HepG2 (cell line): ENCODE data around the gene FBXL2. TPM values are rescaled to one million over a fixed set of nuclear protein-coding genes. Genes with fewer than 3 reads are reported as not detected.
A peak's percentile ranks its signal among the peaks of the same experiment; 100 is the strongest.

Experiments used
- HDAC2 ChIP-seq: sonication (generic); formaldehyde crosslinking; IDR thresholded peaks from 2 replicates; pipeline ENCODE4 v1.4.0; 2020; ENCODE audit warnings: missing genetic modification reagents
- KAT8 ChIP-seq: IDR thresholded peaks from 2 replicates; pipeline ENCODE4 v1.6.1; 2016; ENCODE audit warnings: missing genetic modification reagents, missing compliant biosample characterization
- MAZ ChIP-seq, 2 experiments: sonication (generic) in 1 of 2; formaldehyde crosslinking in 1 of 2; IDR thresholded peaks; 2 replicates each; pipeline versions ENCODE4 v1.5.0 to v1.6.1; 2012 to 2020; ENCODE audit warnings: low read depth in 2 of 2, mild to moderate bottlenecking in 2 of 2, borderline replicate concordance in 1 of 2, improper control_type of control experiment in 1 of 2, low read length in 1 of 2, missing genetic modification reagents in 1 of 2, moderate library complexity in 1 of 2
- MEIS1 ChIP-seq: sonication (generic); formaldehyde crosslinking; IDR thresholded peaks from 2 replicates; pipeline ENCODE4 v1.9.0; 2021; ENCODE audit warnings: mild to moderate bottlenecking, missing genetic modification reagents, moderate library complexity, borderline replicate concordance
- NR2F6 ChIP-seq, 2 experiments: IDR thresholded peaks; 2 replicates each; pipeline ENCODE4 v1.6.1; 2016; ENCODE audit warnings: antibody characterized with exemption in 1 of 2, mild to moderate bottlenecking in 1 of 2
- ZNF547 ChIP-seq: sonication (generic); formaldehyde crosslinking; IDR thresholded peaks from 2 replicates; pipeline ENCODE4 v1.5.1; 2020; ENCODE audit warnings: mild to moderate bottlenecking, missing genetic modification reagents
- ZNF75D ChIP-seq: sonication (generic); formaldehyde crosslinking; IDR thresholded peaks from 2 replicates; pipeline ENCODE4 v1.8.1; 2023; ENCODE audit warnings: missing genetic modification reagents, mild to moderate bottlenecking, borderline replicate concordance
- ZNF772 ChIP-seq: sonication (generic); formaldehyde crosslinking; IDR thresholded peaks from 2 replicates; pipeline ENCODE4 v1.5.0; 2020; ENCODE audit warnings: mild to moderate bottlenecking, missing genetic modification reagents
- ZNF781 ChIP-seq: sonication (generic); formaldehyde crosslinking; IDR thresholded peaks from 2 replicates; pipeline ENCODE4 v1.5.1; 2020; ENCODE audit warnings: borderline replicate concordance, mild to moderate bottlenecking, missing genetic modification reagents; ENCODE audit errors: not compliant biosample characterization
- ZSCAN12 ChIP-seq: sonication (generic); formaldehyde crosslinking; IDR thresholded peaks from 2 replicates; pipeline ENCODE4 v1.9.0; 2021; ENCODE audit warnings: mild to moderate bottlenecking, missing genetic modification reagents
- polyA plus RNA-seq, 8 experiments: library from polyadenylated mRNA; depleted of rRNA in 3 of 8; stranded (reverse) in 7 of 8; unstranded in 1 of 8; fragments of >200 nt; fragmentation: Illumina TruSeq in 4 of 8; extraction: Trizol in 4 of 8; gene quantifications; 2 replicates each; pipeline versions ENCODE4 v1.2.1 to v1.2.3, GENCODE V29; 2011 to 2016; ENCODE audit warnings: low read depth in 4 of 8, missing spikeins in 1 of 8, mixed read lengths in 1 of 8; ENCODE audit not compliant: insufficient read depth in 1 of 8
- total RNA-seq, 5 experiments: library from RNA; depleted of rRNA; stranded (reverse); fragments of >200 nt; fragmentation: Illumina TruSeq; extraction: Trizol; gene quantifications; 2 replicates each; pipeline ENCODE4 v1.2.3, GENCODE V29; 2016; ENCODE audit warnings: low read depth in 1 of 5
- TF ChIP-seq, protein P1 (sequence below): sonication (generic); formaldehyde crosslinking; IDR thresholded peaks from 2 replicates; pipeline ENCODE4 v1.4.0; 2020; ENCODE audit warnings: missing genetic modification reagents
- TF ChIP-seq, protein P2 (sequence below): sonication (generic); IDR thresholded peaks from 2 replicates; pipeline ENCODE4 v1.6.1; 2016; ENCODE audit warnings: low read depth, borderline replicate concordance
- TF ChIP-seq, protein P3 (sequence below): sonication (generic); formaldehyde crosslinking; IDR thresholded peaks from 2 replicates; pipeline ENCODE4 v1.4.0; 2020; ENCODE audit warnings: mild to moderate bottlenecking, missing genetic modification reagents
- TF ChIP-seq, protein P4 (sequence below): sonication (generic); formaldehyde crosslinking; IDR thresholded peaks from 2 replicates; pipeline ENCODE4 v1.5.0; 2020; ENCODE audit warnings: missing genetic modification reagents
- TF ChIP-seq, protein P5 (sequence below): sonication (generic); formaldehyde crosslinking; IDR thresholded peaks from 2 replicates; pipeline ENCODE4 v1.9.0; 2021; ENCODE audit warnings: missing genetic modification reagents, borderline replicate concordance
- TF ChIP-seq, protein P6 (sequence below): sonication (generic); formaldehyde crosslinking; IDR thresholded peaks from 2 replicates; pipeline ENCODE4 v1.4.0; 2020; ENCODE audit warnings: mild to moderate bottlenecking, missing genetic modification reagents, borderline replicate concordance
- TF ChIP-seq, protein P7 (sequence below): sonication (generic); formaldehyde crosslinking; IDR thresholded peaks from 2 replicates; pipeline ENCODE4 v1.8.0; 2022; ENCODE audit warnings: mild to moderate bottlenecking, missing genetic modification reagents, borderline replicate concordance

Gene FBXL2
- total and polyA plus RNA-seq, 2 of the 13 experiments (the other 11 are each of a cell fraction or from before 2014, with no cell fraction given) = 1.8 to 5.0 TPM

DNA sequence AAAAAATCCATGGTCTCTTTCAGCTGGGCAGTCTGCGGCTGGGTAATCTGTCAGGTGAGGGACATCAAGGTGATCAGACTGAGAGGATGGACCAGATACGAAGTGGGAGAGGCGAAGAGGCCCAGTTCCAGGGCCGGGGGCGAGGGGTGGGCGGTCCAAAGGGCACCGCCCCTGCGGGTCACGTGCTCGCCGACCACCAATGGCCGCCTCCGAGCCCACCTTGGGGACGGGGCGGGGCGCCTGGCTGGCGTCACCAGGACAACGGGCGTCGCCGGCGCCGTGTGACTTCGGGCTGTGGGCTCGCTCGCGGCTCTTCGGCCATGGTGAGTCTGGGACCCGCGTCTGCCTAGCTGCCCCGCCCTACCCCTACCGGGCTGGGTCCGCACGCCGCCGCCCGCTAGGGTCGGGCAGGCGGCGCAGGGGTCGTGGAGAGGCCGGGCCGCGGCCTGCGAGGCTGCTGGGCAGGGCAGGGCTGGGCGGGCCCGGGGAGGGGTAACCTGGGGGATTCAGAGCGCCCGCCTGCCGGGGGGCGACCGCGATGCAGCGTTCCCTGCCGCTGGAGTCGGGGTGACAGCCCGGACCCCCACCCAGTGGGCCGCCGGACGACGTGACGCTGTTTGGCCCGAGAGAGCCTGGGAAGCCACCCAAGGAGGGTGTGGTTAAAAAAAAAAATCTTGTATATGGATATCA is at the start of gene FBXL2 (continued):
- TF ChIP-seq HDAC2 (no peak), ZNF772 (no peak), ZNF781 (CRISPR knock-in tag) (no peak), NR2F6 (IDR thresholded peaks at IDR 0.05) (no peak), NR2F6 (CRISPR knock-in tag; IDR thresholded peaks at IDR 0.05) (no peak), ZSCAN12 (CRISPR knock-in tag) (no peak), MAZ (IDR thresholded peaks at IDR 0.05; ENCODE audit: borderline replicate concordance, low read depth, low read length) (no peak; the same call in 1 of the 2 replicates), MAZ (CRISPR knock-in tag; IDR thresholded peaks at IDR 0.05; ENCODE audit: low read depth) (no peak; the same call in 1 of the 2 replicates), ZNF547 (CRISPR knock-in tag) (no peak), ZNF75D (CRISPR knock-in tag) (no peak), KAT8 (CRISPR knock-in tag) (no peak), MEIS1 (CRISPR knock-in tag) (no peak)
- TF ChIP-seq, protein P1, sequence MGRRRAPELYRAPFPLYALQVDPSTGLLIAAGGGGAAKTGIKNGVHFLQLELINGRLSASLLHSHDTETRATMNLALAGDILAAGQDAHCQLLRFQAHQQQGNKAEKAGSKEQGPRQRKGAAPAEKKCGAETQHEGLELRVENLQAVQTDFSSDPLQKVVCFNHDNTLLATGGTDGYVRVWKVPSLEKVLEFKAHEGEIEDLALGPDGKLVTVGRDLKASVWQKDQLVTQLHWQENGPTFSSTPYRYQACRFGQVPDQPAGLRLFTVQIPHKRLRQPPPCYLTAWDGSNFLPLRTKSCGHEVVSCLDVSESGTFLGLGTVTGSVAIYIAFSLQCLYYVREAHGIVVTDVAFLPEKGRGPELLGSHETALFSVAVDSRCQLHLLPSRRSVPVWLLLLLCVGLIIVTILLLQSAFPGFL (CRISPR knock-in tag) = no peak
- TF ChIP-seq, protein P2, sequence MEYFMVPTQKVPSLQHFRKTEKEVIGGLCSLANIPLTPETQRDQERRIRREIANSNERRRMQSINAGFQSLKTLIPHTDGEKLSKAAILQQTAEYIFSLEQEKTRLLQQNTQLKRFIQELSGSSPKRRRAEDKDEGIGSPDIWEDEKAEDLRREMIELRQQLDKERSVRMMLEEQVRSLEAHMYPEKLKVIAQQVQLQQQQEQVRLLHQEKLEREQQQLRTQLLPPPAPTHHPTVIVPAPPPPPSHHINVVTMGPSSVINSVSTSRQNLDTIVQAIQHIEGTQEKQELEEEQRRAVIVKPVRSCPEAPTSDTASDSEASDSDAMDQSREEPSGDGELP = no peak
- TF ChIP-seq, protein P3, sequence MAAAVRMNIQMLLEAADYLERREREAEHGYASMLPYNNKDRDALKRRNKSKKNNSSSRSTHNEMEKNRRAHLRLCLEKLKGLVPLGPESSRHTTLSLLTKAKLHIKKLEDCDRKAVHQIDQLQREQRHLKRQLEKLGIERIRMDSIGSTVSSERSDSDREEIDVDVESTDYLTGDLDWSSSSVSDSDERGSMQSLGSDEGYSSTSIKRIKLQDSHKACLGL (CRISPR knock-in tag) = peak; percentile 76
- TF ChIP-seq, protein P4, sequence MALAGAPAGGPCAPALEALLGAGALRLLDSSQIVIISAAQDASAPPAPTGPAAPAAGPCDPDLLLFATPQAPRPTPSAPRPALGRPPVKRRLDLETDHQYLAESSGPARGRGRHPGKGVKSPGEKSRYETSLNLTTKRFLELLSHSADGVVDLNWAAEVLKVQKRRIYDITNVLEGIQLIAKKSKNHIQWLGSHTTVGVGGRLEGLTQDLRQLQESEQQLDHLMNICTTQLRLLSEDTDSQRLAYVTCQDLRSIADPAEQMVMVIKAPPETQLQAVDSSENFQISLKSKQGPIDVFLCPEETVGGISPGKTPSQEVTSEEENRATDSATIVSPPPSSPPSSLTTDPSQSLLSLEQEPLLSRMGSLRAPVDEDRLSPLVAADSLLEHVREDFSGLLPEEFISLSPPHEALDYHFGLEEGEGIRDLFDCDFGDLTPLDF (CRISPR knock-in tag) = no peak
- TF ChIP-seq, protein P5, sequence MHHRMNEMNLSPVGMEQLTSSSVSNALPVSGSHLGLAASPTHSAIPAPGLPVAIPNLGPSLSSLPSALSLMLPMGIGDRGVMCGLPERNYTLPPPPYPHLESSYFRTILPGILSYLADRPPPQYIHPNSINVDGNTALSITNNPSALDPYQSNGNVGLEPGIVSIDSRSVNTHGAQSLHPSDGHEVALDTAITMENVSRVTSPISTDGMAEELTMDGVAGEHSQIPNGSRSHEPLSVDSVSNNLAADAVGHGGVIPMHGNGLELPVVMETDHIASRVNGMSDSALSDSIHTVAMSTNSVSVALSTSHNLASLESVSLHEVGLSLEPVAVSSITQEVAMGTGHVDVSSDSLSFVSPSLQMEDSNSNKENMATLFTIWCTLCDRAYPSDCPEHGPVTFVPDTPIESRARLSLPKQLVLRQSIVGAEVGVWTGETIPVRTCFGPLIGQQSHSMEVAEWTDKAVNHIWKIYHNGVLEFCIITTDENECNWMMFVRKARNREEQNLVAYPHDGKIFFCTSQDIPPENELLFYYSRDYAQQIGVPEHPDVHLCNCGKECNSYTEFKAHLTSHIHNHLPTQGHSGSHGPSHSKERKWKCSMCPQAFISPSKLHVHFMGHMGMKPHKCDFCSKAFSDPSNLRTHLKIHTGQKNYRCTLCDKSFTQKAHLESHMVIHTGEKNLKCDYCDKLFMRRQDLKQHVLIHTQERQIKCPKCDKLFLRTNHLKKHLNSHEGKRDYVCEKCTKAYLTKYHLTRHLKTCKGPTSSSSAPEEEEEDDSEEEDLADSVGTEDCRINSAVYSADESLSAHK = no peak
- TF ChIP-seq, protein P6, sequence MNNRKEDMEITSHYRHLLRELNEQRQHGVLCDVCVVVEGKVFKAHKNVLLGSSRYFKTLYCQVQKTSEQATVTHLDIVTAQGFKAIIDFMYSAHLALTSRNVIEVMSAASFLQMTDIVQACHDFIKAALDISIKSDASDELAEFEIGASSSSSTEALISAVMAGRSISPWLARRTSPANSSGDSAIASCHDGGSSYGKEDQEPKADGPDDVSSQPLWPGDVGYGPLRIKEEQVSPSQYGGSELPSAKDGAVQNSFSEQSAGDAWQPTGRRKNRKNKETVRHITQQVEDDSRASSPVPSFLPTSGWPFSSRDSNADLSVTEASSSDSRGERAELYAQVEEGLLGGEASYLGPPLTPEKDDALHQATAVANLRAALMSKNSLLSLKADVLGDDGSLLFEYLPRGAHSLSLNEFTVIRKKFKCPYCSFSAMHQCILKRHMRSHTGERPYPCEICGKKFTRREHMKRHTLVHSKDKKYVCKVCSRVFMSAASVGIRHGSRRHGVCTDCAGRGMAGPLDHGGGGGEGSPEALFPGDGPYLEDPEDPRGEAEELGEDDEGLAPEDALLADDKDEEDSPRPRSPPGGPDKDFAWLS (CRISPR knock-in tag) = no peak
- TF ChIP-seq, protein P7, sequence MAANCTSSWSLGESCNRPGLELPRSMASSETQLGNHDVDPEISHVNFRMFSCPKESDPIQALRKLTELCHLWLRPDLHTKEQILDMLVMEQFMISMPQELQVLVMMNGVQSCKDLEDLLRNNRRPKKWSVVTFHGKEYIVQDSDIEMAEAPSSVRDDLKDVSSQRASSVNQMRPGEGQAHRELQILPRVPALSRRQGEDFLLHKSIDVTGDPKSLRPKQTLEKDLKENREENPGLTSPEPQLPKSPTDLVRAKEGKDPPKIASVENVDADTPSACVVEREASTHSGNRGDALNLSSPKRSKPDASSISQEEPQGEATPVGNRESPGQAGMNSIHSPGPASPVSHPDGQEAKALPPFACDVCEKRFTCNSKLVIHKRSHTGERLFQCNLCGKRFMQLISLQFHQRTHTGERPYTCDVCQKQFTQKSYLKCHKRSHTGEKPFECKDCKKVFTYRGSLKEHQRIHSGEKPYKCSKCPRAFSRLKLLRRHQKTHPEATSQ = no peak
